ENCODE data around the gene URB1.
A peak's percentile ranks its signal among the peaks of the same experiment; 100 is the strongest.

Gene URB1

GRCh38 chr21:32392880-32393676 is at the start of gene URB1:
URB1 (minus strand) TSS chr21:32393012; CDS start chr21:32392910, 102 bp downstream.
- TF ChIP-seq POLR2A (IDR thresholded peaks at IDR 0.05; ENCODE audit: low read length) (peak; percentile 89), GATA1 (IDR thresholded peaks at IDR 0.05; ENCODE audit: low read depth, low read length) (no peak)
- DNase-seq, result peak; percentile 92 to 97

- TF ChIP-seq POLR2A (IDR thresholded peaks at IDR 0.05; ENCODE audit: low read length) (no peak), GATA1 (IDR thresholded peaks at IDR 0.05; ENCODE audit: low read depth, low read length) (no peak)
- peak in 1 of 2 experiments; percentile 8 for DNase-seq
These were observed 44.9 kb upstream of the URB1 start for GRCh38 chr21:32437729-32438128.

GRCh38 chr21:32432982-32433660 is 40.3 kb upstream of the URB1 start:
- DNase-seq, result peak in 1 of 2 experiments; percentile 17

- TF ChIP-seq POLR2A (IDR thresholded peaks at IDR 0.05; ENCODE audit: low read length) (no peak), GATA1 (IDR thresholded peaks at IDR 0.05; ENCODE audit: low read depth, low read length) (no peak)
- DNase-seq, result peak; percentile 56 to 81
These were observed 35.3 kb upstream of the URB1 start for GRCh38 chr21:32427958-32428623.

GRCh38 chr21:32426592-32427051 is 33.8 kb upstream of the URB1 start:
- TF ChIP-seq POLR2A (IDR thresholded peaks at IDR 0.05; ENCODE audit: low read length) (no peak), GATA1 (IDR thresholded peaks at IDR 0.05; ENCODE audit: low read depth, low read length) (no peak)
- no peak for DNase-seq

GRCh38 chr21:32426066-32426465 is 33.3 kb upstream of the URB1 start:
- TF ChIP-seq POLR2A (IDR thresholded peaks at IDR 0.05; ENCODE audit: low read length) (no peak), GATA1 (IDR thresholded peaks at IDR 0.05; ENCODE audit: low read depth, low read length) (no peak)
- no peak for DNase-seq

GRCh38 chr21:32425628-32426027 is 32.8 kb upstream of the URB1 start:
- TF ChIP-seq POLR2A (IDR thresholded peaks at IDR 0.05; ENCODE audit: low read length) (no peak), GATA1 (IDR thresholded peaks at IDR 0.05; ENCODE audit: low read depth, low read length) (no peak)
- no peak for DNase-seq

GRCh38 chr21:32424674-32425073 is 31.9 kb upstream of the URB1 start:
- TF ChIP-seq POLR2A (IDR thresholded peaks at IDR 0.05; ENCODE audit: low read length) (no peak), GATA1 (IDR thresholded peaks at IDR 0.05; ENCODE audit: low read depth, low read length) (no peak)

GRCh38 chr21:32424191-32424535 is 31.4 kb upstream of the URB1 start:
- DNase-seq, result no peak
- TF ChIP-seq GATA1 (IDR thresholded peaks at IDR 0.05; ENCODE audit: low read depth, low read length) (no peak), POLR2A (IDR thresholded peaks at IDR 0.05; ENCODE audit: low read length) (no peak)

More at GRCh38 chr21:32424674-32425073, 31.9 kb upstream of the URB1 start:
- no peak for DNase-seq

GRCh38 chr21:32423320-32424190 is 30.7 kb upstream of the URB1 start:
- no peak for DNase-seq
- TF ChIP-seq GATA1 (IDR thresholded peaks at IDR 0.05; ENCODE audit: low read depth, low read length) (no peak), POLR2A (IDR thresholded peaks at IDR 0.05; ENCODE audit: low read length) (no peak)

GRCh38 chr21:32422064-32422463 is 29.3 kb upstream of the URB1 start:
- TF ChIP-seq GATA1 (IDR thresholded peaks at IDR 0.05; ENCODE audit: low read depth, low read length) (no peak), POLR2A (IDR thresholded peaks at IDR 0.05; ENCODE audit: low read length) (no peak)
- DNase-seq, result no peak

GRCh38 chr21:32418146-32418545 is 25.3 kb upstream of the URB1 start:
- TF ChIP-seq GATA1 (IDR thresholded peaks at IDR 0.05; ENCODE audit: low read depth, low read length), result no peak
- no peak for TF ChIP-seq POLR2A (IDR thresholded peaks at IDR 0.05; ENCODE audit: low read length)
- no peak for DNase-seq

All from erythroblast (primary cell).